ENCODE data around the gene LDLRAD4.
"Not testable (repeated sequence)": the region's sequence is repeated elsewhere in the genome, so short reads cannot be mapped to it uniquely, and the experiment has no call there.

The LDLRAD4 gene

DNA sequence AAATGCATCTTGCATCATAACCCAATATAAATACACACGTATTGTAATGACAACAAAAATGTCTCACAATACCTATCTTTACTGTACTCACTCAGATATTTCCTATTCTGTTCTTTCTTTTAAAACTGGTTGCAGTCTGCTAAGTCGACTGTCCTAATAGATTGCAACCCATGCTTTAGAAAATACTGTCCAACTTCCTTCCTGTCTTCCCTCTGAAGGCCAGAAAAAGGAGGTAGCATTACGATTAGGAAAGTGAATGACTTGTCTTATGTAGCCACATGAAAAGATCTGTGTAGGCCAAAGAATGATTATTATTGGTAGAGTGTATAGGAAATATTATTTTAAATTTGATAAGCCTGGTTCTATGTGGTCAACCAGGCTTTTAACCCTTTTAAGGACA is 373.7 kb downstream of the LDLRAD4 start:
- Histone ChIP-seq H3K9me3 (peaks cover 35% of the 10 kb centered on the region), H3K4me3 (no peak overlapping the region), H3K27ac (no peak overlapping the region), H4K20me1 (peaks cover 53% of the 10 kb centered on the region), H3K9ac (no peak overlapping the region), H3K4me2 (peak overlapping the region; percentile 60), H3K27me3 (no peaks in the 10 kb centered on the region), H3K4me1 (peaks cover 63% of the 10 kb centered on the region), H3K36me3 (peaks cover 32% of the 10 kb centered on the region)
- no peak for TF ChIP-seq Cebpa-rat (IDR thresholded peaks at IDR 0.05)

DNA sequence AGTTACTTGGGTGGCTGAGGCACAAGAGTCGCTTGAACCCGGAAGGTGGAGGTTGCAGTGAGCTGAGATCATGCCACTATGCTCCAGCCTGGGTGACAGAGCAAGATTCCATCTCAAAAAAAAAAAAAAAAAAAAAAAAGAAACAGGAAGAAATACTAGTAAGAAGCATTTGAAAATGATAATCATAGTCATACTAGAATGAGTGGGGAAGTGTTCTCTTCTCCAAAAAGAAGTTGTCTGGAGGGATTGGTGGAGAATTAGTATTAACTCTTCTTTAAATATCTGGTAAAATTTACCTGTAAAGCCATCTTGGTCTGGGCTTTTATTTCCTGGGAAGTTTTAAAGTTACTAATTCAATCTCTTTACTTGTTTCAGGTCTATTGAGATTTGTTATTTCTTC is 376.0 kb downstream of the LDLRAD4 start:
- peaks cover 49% of the 10 kb centered on the region for H3K4me1 ChIP-seq
- H4K20me1 ChIP-seq = peaks cover 40% of the 10 kb centered on the region
- peaks cover 42% of the 10 kb centered on the region for H3K36me3 ChIP-seq
- H3K4me2 ChIP-seq = no peak overlapping the region
- H3K27ac ChIP-seq = no peak overlapping the region
- H3K27me3 ChIP-seq = no peaks in the 10 kb centered on the region
- H3K9me3 ChIP-seq = peaks cover 56% of the 10 kb centered on the region
- H3K9ac ChIP-seq = no peak overlapping the region
- H3K4me3 ChIP-seq = no peak overlapping the region
- TF ChIP-seq Cebpa-rat (IDR thresholded peaks at IDR 0.05) = no peak

DNA sequence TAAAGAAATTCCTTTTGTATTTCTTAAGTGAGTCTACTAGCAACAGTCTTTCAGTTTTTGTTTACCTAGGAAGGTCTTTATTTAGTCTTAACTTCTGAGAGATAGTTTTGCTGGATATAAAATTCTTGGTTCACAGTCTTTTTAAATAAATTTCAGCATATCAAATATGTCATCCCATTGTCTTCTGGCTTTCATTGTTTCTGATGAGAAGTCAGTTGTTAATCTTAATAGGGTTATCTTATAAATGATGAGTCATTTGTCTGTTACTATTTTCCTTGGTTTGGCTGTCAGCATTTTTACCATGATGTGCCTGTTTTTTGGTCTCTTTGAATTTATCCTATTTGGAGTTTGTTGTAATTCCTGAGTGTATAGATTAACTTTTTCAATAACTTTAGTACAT is 378.5 kb downstream of the LDLRAD4 start:
- no peak for TF ChIP-seq Cebpa-rat (IDR thresholded peaks at IDR 0.05)
- peaks cover 35% of the 10 kb centered on the region for H3K4me1 ChIP-seq

DNA sequence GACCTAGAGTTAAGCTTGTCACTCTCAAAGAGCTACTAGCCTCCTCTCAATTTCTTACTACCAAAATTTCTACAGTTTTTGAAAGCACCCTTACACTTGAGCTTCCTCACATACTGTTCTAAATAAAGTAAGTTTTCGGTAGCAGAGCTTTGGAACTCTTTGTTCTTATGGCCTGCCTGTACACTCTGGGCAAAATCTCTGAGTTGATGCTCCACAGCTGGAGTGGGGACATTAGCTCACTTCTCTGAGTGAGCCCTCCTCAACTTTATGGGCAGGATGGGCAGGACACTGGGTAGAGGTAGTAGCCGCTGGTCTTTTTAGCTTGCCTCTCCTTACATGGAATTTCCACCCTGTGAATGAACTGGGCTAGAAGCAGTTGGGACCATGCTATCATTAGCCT is 380.0 kb downstream of the LDLRAD4 start:
- Histone ChIP-seq H3K4me3 (no peak overlapping the region), H3K36me3 (peaks cover 59% of the 10 kb centered on the region), H3K9ac (no peak overlapping the region), H4K20me1 (peaks cover 11% of the 10 kb centered on the region; the same call in 1 of the 2 replicates), H3K27me3 (no peaks in the 10 kb centered on the region), H3K4me2 (no peak overlapping the region), H3K9me3 (peaks cover 72% of the 10 kb centered on the region), H3K4me1 (peaks cover 26% of the 10 kb centered on the region), H3K27ac (no peak overlapping the region)
- TF ChIP-seq Cebpa-rat (IDR thresholded peaks at IDR 0.05) = no peak

More for the DNA sequence above, 378.5 kb downstream of the LDLRAD4 start:
- Histone ChIP-seq H4K20me1 (peaks cover 19% of the 10 kb centered on the region; the same call in 1 of the 2 replicates), H3K9me3 (peaks cover 72% of the 10 kb centered on the region), H3K4me3 (no peak overlapping the region), H3K9ac (no peak overlapping the region), H3K27ac (no peak overlapping the region), H3K36me3 (peaks cover 60% of the 10 kb centered on the region), H3K27me3 (no peaks in the 10 kb centered on the region), H3K4me2 (no peak overlapping the region)

DNA sequence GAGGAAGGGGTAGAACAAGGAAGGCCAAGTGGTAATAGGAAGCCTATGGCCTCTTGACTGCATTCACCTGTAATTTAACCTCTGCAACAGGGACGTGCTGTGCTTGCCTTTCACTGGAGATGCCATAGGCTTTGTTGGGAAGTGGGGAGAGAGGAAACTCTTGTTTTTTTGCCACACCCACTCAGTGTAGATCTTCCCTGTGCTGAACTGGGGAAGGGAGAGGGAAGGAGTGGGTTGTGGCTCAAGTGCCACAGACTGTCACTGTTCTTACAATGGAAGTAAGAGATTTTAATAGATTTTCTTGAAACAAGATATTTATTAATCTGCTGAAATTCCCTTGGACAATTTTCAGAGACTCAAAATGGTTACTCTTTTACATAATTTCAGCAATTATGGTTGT is 380.5 kb downstream of the LDLRAD4 start:
- H3K27ac ChIP-seq = no peak overlapping the region
- peaks cover 26% of the 10 kb centered on the region for H3K4me1 ChIP-seq
- H3K9me3 ChIP-seq = peaks cover 68% of the 10 kb centered on the region
- H3K4me2 ChIP-seq = no peak overlapping the region
- no peak overlapping the region for H3K9ac ChIP-seq
- H4K20me1 ChIP-seq = peaks cover 11% of the 10 kb centered on the region; the same call in 1 of the 2 replicates
- H3K27me3 ChIP-seq = no peaks in the 10 kb centered on the region
- no peak for TF ChIP-seq Cebpa-rat (IDR thresholded peaks at IDR 0.05)
- peaks cover 56% of the 10 kb centered on the region for H3K36me3 ChIP-seq
- no peak overlapping the region for H3K4me3 ChIP-seq

DNA sequence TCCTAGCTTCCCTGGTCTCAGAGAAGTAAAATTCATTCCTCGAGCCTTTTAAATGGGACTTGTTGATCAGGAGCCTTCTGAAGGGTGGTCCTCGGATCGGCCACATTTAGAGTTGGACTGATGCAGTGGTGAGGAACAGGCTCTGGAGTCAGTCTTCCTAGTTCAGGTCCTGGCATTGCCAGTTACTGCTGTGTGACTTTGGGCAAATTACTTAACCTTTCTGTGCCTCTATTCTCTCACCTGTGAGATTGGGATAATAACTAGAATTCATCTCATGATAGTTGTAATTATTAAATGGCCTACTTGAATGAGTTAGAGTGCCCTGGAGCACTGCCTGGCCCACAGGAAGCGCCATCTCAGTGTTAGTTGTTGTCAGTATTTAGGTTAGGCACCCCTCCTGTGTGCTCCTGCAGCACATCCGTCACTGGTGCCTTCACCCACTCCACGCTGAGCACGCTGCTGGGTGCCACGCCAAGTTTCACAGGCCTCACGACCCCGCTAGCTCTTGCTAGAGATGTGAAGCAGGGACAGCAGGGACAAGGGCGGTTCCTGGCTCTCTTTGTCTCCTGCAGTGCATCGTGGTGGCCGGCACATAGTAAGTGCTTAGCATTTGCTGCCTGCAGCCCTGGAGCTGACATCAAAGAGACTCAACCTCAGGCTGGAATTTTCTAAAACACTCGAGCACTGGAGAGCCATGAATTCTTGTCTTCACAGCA is 384.9 kb downstream of the LDLRAD4 start:
- Histone ChIP-seq H3K27me3 (no peaks in the 10 kb centered on the region), H3K4me1 (peaks cover 62% of the 10 kb centered on the region), H4K20me1 (peaks cover 9% of the 10 kb centered on the region; the same call in 1 of the 2 replicates), H3K9ac (no peak overlapping the region), H3K27ac (no peak overlapping the region; the same call in 1 of the 2 replicates), H3K4me2 (no peak overlapping the region), H3K4me3 (no peak overlapping the region), H3K9me3 (peaks cover 25% of the 10 kb centered on the region), H3K36me3 (peaks cover 35% of the 10 kb centered on the region)
- no peak for TF ChIP-seq Cebpa-rat (IDR thresholded peaks at IDR 0.05)

DNA sequence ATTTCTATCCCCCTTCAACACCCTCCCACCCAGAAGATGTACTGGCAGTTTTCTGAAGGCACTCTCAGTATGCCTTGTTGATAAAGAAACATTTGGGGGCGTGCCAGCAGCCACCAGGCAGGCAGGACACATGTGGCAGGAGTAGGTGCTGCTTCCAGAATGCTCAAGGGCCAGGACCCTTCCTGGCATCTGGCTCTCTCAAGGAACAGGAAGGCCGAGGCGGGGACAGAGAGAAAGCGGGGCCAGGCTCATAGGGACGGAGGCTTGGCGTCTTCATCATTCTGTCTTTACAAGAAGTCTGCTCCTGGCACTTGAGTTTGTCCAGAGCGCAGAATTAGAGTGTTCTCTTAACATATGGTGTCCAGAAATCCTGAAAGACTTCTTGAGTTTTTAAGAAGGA is 386.2 kb downstream of the LDLRAD4 start:
- H3K4me3 ChIP-seq = no peak overlapping the region
- peaks cover 25% of the 10 kb centered on the region for H3K36me3 ChIP-seq
- peaks cover 75% of the 10 kb centered on the region for H3K4me1 ChIP-seq
- peaks cover 15% of the 10 kb centered on the region; the same call in 1 of the 2 replicates for H3K9me3 ChIP-seq
- TF ChIP-seq Cebpa-rat (IDR thresholded peaks at IDR 0.05) = no peak
- no peak overlapping the region for H3K9ac ChIP-seq
- H3K27ac ChIP-seq = peak overlapping the region; percentile 31; the same call in 1 of the 2 replicates
- no peaks in the 10 kb centered on the region for H3K27me3 ChIP-seq
- peaks cover 9% of the 10 kb centered on the region; the same call in 1 of the 2 replicates for H4K20me1 ChIP-seq
- H3K4me2 ChIP-seq = peak overlapping the region; percentile 64

DNA sequence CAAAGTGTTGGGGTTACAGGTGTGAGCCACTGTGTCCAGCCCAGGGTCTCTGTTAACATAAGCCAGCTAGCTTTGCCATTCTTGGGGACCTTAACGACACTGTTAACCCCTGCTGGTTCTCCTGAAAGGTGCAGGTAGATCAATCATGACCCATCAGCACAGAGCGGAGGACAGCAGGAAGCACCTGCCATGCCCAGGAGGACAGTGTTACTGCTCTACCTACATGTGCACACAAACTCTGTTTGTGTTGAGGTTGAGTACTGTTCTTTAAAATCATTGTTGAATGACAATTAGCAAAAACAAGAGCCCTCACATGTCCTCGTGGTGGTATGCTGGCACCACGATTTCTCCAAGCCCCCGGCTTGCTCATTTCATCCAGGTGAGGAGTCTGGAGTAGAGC is 386.9 kb downstream of the LDLRAD4 start:
- peak overlapping the region; percentile 64 for H3K4me2 ChIP-seq
- H3K27ac ChIP-seq = peak overlapping the region; percentile 28; the same call in 1 of the 2 replicates
- H3K27me3 ChIP-seq = no peaks in the 10 kb centered on the region
- peaks cover 20% of the 10 kb centered on the region for H3K36me3 ChIP-seq
- peaks cover 9% of the 10 kb centered on the region; the same call in 1 of the 2 replicates for H4K20me1 ChIP-seq
- no peak overlapping the region for H3K9ac ChIP-seq
- TF ChIP-seq Cebpa-rat (IDR thresholded peaks at IDR 0.05) = no peak
- peaks cover 11% of the 10 kb centered on the region; the same call in 1 of the 2 replicates for H3K9me3 ChIP-seq
- peaks cover 80% of the 10 kb centered on the region for H3K4me1 ChIP-seq
- no peak overlapping the region for H3K4me3 ChIP-seq

DNA sequence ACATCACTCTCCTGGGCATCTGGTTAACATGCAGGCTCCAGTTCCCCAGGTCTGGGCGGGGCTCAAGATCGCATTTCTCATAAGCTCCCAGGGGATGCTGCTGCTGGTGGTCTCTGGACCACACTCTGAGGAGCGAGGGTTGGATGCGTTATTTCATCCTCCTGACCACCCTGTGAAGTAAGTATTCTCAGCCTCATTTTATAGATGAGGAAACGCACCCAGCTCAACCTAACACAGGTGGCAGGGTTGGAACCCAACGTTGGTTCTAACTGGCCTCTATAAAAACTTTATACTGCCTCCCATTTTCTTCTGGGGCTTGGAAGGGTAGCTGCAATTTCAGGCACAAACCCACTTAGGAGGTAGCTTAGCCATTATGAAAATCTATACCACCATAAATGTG is 387.3 kb downstream of the LDLRAD4 start:
- no peak overlapping the region for H3K9ac ChIP-seq
- no peak for TF ChIP-seq Cebpa-rat (IDR thresholded peaks at IDR 0.05)
- H3K4me3 ChIP-seq = no peak overlapping the region
- no peak overlapping the region for H3K27ac ChIP-seq
- H3K4me2 ChIP-seq = peak overlapping the region; percentile 64
- H3K9me3 ChIP-seq = peaks cover 10% of the 10 kb centered on the region; the same call in 1 of the 2 replicates
- peaks cover 9% of the 10 kb centered on the region; the same call in 1 of the 2 replicates for H4K20me1 ChIP-seq
- H3K27me3 ChIP-seq = no peaks in the 10 kb centered on the region
- H3K4me1 ChIP-seq = peaks cover 80% of the 10 kb centered on the region
- H3K36me3 ChIP-seq = peaks cover 18% of the 10 kb centered on the region

DNA sequence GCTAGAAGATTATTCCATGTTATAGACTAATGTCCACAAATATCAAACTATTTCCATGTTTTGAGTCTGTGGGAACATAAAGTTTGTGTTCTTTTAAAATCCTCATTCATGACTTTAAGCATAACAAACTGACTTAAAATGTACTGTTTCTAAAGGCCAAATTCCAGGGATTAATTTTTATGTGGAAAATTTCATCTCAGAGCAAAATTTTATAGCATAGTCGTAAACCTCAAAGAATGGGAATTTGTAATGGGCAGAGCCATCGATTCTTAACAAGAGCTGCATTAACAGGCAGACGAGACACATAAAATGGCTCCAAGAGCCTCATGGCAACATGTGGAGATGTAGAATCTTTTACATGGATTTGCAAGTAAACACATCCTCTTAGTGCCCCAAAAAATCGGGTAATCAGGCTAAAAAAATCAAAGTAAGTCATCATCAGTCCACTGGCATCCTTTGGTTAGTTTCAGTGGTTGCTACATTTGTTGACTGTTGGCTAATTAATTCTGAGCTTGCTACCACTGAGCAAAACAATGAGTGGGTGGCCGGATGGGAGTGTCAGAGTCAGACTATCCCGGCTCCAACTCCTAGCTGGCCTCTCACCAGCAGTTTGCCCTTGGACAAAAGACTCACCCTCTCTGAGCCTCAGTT is 388.2 kb downstream of the LDLRAD4 start:
- Histone ChIP-seq H3K4me1 (peaks cover 83% of the 10 kb centered on the region), H3K9me3 (0 out of 2 replicates have a peak, but pooled peaks cover 2% of the 10 kb centered on the region), H3K27ac (no peak overlapping the region), H3K4me2 (peak overlapping the region; percentile 64; the same call in 1 of the 2 replicates), H3K36me3 (peaks cover 10% of the 10 kb centered on the region), H3K9ac (no peak overlapping the region), H4K20me1 (peaks cover 9% of the 10 kb centered on the region; the same call in 1 of the 2 replicates), H3K27me3 (no peaks in the 10 kb centered on the region), H3K4me3 (no peak overlapping the region)
- no peak for TF ChIP-seq Cebpa-rat (IDR thresholded peaks at IDR 0.05)

DNA sequence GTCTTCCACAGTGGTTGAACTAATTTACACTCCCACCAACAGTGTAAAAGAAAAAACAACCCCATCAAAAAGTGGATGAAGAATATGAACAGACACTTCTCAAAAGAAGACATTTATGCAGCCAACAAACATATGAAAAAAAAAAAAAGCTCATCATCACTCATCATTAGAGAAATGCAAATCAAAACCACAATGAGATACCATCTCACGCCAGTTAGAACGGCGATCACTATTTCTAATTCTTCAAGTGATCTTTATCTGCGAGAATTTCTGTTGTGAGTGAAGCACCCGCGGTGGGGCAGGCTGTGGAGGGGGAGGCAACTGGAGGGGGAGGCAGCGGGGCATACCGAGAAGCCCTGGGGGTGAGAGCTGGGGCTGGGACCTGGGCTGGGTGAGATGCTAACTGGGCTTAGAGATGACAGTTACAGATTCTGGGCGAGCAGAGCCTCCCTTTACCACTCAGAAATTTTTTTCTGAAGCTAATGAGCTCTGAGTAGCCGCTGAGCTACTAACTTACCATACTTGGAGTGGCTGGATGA is 389.5 kb downstream of the LDLRAD4 start:
- H3K9ac ChIP-seq = peak overlapping the region; percentile 81
- H3K4me3 ChIP-seq, H3K27me3 ChIP-seq, H3K36me3 ChIP-seq, H4K20me1 ChIP-seq, H3K9me3 ChIP-seq: not testable (repeated sequence)
- H3K27ac ChIP-seq = peak overlapping the region; percentile 91
- peaks cover 85% of the 10 kb centered on the region for H3K4me1 ChIP-seq
- H3K4me2 ChIP-seq = peak overlapping the region; percentile 97

Data from BLaER1 (cell line).